Rectal smooth muscle tissue (tissue), 1 donor: ENCODE measurements around the gene KRIT1.

ENCODE experiments used
- H3K27ac ChIP-seq: one replicate; pipeline ENCODE4 v1.7.0; 2013; ENCODE audit warnings: low read depth, low read length, inconsistent platforms
- H3K27me3 ChIP-seq: one replicate; pipeline ENCODE4 v1.7.0; 2013; ENCODE audit warnings: low read length; ENCODE audit not compliant: control insufficient read depth, insufficient read depth
- H3K36me3 ChIP-seq: one replicate; pipeline ENCODE4 v1.7.0; 2013; ENCODE audit warnings: low read length; ENCODE audit not compliant: control insufficient read depth, insufficient read depth
- H3K4me1 ChIP-seq: one replicate; pipeline ENCODE4 v1.7.0; 2013; ENCODE audit warnings: low read length; ENCODE audit not compliant: control insufficient read depth, insufficient read depth
- H3K4me3 ChIP-seq: one replicate; pipeline ENCODE4 v1.7.0; 2013; ENCODE audit warnings: low read length
- H3K9ac ChIP-seq: one replicate; pipeline ENCODE4 v1.7.0; 2013; ENCODE audit warnings: low read length

The KRIT1 gene

DNA sequence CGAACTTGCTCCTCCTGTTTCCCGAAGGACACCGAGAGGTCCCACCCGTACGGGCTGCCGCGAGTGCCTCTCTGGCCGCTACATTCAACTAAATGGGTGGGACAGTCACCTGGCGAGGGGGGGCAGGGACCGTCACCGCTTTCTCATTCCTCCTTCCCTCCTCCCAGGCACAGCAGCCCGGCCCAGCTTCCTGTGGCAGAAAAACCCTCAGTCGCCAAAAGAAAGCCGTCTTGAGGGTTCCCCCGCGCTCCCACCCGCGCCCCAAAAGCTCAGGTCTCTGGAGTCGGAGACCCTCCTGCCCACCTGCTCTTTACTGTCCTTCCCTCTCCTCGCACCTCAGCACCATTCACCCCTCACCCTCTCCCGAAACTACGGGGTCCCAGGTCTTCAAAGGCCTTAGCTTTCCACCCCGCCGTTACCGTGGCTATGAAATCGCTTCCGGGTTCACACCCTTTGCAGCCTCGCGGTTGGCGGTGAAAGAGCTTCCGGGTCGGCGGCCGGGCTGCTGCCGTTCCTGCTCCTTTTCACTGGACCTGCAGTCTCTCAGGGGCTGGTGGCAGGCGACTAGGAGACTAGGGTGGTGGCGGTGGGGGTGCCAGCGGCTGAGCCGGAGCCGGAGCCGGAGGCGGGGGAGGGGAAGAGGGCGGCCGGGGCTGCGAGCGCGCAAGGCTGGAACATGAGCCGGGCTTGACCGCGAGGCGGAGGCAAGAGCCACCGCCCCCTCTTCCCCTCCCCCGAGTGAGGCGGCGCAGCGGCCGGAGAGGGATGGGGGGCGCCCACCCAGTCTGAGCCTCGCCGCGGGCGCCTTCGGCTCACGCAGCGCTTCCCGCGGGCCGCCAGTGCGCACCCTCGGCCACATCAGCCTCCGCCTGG lies at the start of gene KRIT1, which contains the start of gene ANKIB1:
Gene KRIT1, minus strand, starts transcription at position 428 of the 873 bp plus-strand sequence. CDS start 3,779 bp downstream, outside the sequence.
Gene ANKIB1, plus strand, starts transcription at position 488 of the 873 bp plus-strand sequence. CDS start 49,005 bp downstream, outside the sequence.
- no peaks in the 10 kb centered on the region for H3K27me3 ChIP-seq
- H3K27ac ChIP-seq = peak within 1 kb of the TSS; percentile 79
- H3K4me1 ChIP-seq = peaks cover 13% of the 10 kb centered on the region
- no peaks in the 10 kb centered on the region for H3K36me3 ChIP-seq
- peak within 1 kb of the TSS; percentile 63 for H3K9ac ChIP-seq
- peak within 1 kb of the TSS; percentile 71 for H3K4me3 ChIP-seq

DNA sequence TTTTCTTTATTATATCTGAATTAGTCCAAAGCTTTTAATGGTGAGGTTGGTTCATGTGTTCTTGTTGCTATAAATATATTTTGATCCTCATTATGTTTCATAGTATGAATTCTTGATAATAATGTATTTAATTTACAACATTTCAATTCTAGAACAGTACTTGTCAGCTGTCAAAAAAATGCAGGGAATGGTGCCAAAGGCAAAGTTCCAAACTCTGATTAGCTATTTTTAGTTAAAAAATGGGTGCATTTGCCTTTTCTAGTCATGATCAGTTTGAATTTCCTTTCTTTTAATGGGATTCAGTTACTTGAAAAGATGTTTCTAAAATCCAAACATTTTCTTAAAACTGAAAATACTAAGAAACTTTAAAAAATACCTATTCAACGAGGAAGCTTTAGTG lies 49.7 kb upstream of the KRIT1 start:
- no peaks in the 10 kb centered on the region for H3K27me3 ChIP-seq
- H3K27ac ChIP-seq = no peak overlapping the region
- H3K9ac ChIP-seq = no peak overlapping the region
- peaks cover 2% of the 10 kb centered on the region for H3K4me1 ChIP-seq
- no peak overlapping the region for H3K4me3 ChIP-seq
- no peaks in the 10 kb centered on the region for H3K36me3 ChIP-seq

DNA sequence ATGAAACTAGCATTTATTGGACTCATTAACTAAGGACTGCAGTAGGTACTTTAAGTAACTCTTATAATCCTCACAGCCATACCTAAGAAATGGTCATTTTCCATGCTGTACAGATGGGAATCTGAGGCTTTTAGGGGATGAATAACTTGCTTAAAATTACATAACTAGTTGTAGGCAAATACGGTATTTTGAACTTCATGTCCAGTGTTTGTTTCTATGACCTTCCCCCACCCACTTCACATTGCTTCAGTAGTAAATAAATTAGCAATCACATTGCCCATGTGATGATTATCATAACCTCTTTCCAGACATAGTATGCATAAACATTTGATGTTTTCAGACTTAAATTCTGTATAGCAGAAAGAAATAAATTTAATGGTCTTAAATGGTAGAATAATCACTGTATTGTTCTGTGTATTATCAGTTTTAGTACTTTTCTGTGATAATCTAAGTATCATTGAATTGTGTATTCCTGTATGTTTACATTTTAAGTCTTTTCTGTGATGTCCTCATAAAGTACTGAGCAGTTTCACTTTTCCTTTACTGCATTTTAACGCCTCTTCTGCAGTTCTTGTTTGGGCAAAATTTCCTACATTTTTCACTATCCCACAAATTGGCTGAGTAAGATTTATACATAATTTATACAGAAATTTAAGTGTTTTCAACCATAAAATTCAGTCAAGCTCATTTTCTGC lies 48.3 kb upstream of the KRIT1 start:
- Histone ChIP-seq H3K27ac (peak overlapping the region; percentile 22), H3K4me3 (peak overlapping the region; percentile 3), H3K4me1 (peaks cover 2% of the 10 kb centered on the region), H3K27me3 (no peaks in the 10 kb centered on the region), H3K36me3 (no peaks in the 10 kb centered on the region), H3K9ac (no peak overlapping the region)

DNA sequence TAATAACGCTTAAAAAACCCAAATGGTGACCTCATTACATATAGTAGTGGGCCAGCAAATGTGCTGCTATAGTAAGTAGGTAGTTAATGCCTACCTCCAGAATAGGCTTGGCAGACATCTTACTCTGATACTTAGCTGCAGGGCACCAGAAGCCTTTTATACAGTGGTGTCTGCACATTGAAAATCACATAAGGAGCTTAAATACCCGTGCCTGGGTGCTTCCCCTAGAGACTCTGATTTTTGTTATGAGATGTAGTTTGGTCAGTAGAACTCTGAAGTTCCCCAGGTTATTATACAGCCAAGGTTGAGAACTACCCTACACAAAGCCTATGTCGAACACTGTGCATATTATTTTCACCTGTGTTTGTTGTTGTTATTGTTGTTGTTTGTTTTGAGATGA lies 47.3 kb upstream of the KRIT1 start:
- H3K4me1 ChIP-seq = peaks cover 2% of the 10 kb centered on the region
- H3K27me3 ChIP-seq = no peaks in the 10 kb centered on the region
- no peak overlapping the region for H3K4me3 ChIP-seq
- H3K9ac ChIP-seq = no peak overlapping the region
- no peak overlapping the region for H3K27ac ChIP-seq
- H3K36me3 ChIP-seq = no peaks in the 10 kb centered on the region

DNA sequence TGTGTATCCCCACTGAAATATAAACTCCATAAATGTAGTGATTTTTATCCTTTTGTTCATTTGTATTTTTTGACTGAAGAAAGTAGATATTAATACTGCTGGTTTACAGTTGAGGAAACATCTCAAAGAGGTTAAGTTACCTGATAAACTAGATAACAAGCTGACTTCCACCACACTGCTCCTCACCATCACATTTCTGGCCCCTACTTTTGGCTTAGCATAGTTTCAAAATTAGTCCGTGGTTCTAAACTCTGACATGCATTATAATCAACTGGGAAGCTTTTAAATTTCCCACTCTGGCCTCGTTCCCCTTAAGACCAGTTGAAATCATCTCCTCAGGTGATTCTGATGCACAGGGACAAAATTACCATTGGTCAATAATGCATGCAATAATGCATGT lies 43.6 kb upstream of the KRIT1 start:
- no peak overlapping the region for H3K27ac ChIP-seq
- no peaks in the 10 kb centered on the region for H3K27me3 ChIP-seq
- no peak overlapping the region for H3K9ac ChIP-seq
- no peaks in the 10 kb centered on the region for H3K36me3 ChIP-seq
- H3K4me3 ChIP-seq = no peak overlapping the region
- no peaks in the 10 kb centered on the region for H3K4me1 ChIP-seq

DNA sequence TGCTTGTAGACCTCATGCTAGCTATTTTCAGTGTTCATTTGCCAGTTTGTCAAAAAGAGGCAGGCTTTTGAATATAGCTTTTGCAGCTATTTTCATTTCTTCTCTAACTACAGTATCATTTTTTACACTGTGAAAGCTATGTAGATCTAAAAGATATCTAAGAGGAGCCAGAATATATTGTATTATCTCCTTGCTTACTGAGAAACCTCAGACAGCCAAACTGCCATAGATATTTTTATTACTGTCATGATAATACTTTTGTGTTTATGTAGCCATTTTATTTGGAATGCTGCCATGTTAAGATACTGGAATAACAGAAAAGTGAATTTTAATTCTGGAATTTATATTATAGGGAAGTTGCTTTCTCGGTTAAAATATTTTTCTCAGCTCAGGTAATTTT lies 37.2 kb upstream of the KRIT1 start:
- Histone ChIP-seq H3K9ac (no peak overlapping the region), H3K27ac (no peak overlapping the region)

DNA sequence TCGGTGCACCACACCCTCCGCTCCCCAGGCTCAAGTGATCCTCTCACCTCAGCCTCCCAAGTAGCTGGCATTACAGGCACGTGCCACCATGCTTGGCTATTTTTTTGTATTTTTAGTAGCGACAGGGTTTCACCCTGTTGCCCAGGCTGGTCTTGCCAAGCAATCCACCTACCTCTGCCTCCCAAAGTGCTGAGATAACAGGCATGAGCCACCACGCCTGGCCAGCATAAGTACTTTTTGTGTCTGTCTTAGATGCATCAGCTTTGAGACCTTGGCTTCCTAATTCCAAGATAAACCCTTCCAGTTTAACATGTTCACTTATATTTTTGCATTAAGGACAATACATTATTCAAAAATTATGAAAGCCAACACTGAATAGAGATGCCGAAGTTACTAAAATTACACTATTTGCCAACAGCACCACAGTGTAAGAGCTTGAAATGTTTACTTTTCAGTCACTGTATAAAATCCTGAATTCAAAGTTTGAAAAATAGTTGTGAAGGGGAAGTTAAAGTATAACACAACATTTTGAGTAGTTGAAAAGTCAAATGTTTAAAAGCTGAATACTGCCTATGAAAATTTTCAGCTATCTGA lies 36.6 kb upstream of the KRIT1 start:
- Histone ChIP-seq H3K27ac (no peak overlapping the region), H3K9ac (no peak overlapping the region), H3K4me1 (no peaks in the 10 kb centered on the region), H3K36me3 (no peaks in the 10 kb centered on the region), H3K4me3 (no peak overlapping the region), H3K27me3 (no peaks in the 10 kb centered on the region)

More for the DNA sequence above, 37.2 kb upstream of the KRIT1 start:
- H3K36me3 ChIP-seq = no peaks in the 10 kb centered on the region
- H3K27me3 ChIP-seq = no peaks in the 10 kb centered on the region
- no peaks in the 10 kb centered on the region for H3K4me1 ChIP-seq
- H3K4me3 ChIP-seq = no peak overlapping the region

DNA sequence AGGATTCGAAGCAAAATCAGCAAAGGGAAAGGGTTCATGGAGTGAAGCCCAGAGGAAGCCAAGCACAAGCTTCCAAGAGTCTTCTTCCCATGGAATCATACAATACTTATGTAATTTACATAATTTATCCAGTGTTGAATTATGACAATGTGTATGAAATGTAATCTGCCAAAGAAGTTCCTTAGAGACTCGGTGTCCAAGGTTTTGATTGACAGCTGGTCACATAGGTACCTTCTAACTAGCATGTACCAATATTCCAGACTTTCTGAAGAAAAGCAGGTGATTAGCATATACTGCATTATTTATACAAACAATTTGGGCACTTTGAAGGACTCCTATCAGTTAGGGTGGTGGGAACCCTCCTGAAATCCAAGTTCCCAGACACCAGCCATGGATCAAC lies 35.3 kb upstream of the KRIT1 start:
- no peaks in the 10 kb centered on the region for H3K36me3 ChIP-seq
- no peak overlapping the region for H3K4me3 ChIP-seq
- no peak overlapping the region for H3K9ac ChIP-seq

DNA sequence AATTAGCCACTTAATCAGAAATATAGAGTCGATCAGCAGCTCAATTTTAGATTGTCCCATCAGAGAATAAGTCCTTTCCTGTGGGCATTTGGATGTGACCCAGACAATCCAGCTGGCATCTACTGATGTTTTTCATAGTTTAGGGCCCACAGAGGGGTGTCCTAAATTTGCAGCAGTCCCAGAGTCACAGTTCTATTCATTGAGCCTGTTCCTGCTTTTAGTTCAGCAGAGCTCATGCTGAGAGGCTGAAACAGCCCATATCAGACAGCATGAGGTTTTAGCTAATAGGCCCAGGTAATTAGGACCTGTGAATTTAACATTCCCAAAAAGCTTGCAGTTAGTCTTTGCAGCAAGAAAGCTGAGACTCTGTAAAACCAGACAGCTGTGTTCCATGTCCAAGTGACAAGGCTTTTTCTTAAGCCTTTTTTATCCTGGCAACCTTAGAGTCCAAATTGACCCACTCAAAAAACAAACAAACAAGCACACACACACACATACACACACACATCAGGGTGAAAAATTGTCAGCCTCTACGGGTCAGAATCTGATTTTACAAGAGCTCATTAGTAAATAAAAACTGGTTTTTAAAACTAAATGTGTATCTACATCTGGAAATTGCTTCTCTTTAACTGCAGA lies 33.8 kb upstream of the KRIT1 start:
- Histone ChIP-seq H3K27ac (no peak overlapping the region), H3K4me3 (no peak overlapping the region), H3K27me3 (no peaks in the 10 kb centered on the region), H3K9ac (no peak overlapping the region), H3K4me1 (no peaks in the 10 kb centered on the region), H3K36me3 (no peaks in the 10 kb centered on the region)

More for the DNA sequence above, 35.3 kb upstream of the KRIT1 start:
- no peak overlapping the region for H3K27ac ChIP-seq
- no peaks in the 10 kb centered on the region for H3K4me1 ChIP-seq
- H3K27me3 ChIP-seq = no peaks in the 10 kb centered on the region

DNA sequence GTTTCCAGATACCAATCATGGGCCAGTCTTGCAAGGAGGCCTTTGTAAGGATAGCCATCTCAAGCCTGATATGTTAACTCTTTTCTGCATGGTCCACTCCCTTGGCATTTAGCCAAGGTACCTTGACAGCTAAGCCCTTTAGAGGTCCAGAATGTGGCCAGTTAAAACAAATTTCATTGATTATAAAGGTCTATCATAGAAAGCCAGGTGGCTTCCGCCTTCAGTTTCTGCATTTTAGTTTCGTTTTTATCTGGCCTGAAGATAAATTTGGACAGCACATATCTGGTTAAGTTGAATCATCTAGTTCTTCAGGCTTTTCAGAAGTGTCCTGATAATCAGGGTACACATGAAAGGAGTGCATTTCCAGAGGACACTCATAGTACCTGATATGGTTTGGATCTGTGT lies 30.7 kb upstream of the KRIT1 start:
- Histone ChIP-seq H3K4me3 (no peak overlapping the region), H3K27me3 (no peaks in the 10 kb centered on the region), H3K36me3 (no peaks in the 10 kb centered on the region), H3K9ac (no peak overlapping the region), H3K27ac (no peak overlapping the region), H3K4me1 (no peaks in the 10 kb centered on the region)

DNA sequence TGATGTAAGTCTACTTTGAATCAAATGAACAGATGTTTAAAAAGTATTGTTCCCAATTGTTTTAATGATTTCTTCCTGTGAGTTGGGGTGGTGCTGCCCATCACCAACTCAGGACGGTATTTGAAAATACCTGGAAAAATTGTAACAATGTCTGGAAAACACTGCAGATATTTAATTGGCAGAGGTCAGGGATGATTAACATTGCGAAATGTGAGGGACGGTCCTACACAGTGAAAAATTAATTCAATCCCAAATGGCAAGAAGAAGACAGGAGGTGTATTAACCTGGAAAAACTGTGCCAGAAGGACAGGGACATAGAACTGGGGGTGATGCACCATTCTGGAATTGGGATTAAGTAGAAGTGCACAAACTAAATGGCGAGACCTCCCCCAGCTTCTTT lies 29.6 kb upstream of the KRIT1 start:
- H3K27ac ChIP-seq = no peak overlapping the region
- no peaks in the 10 kb centered on the region for H3K4me1 ChIP-seq
- H3K27me3 ChIP-seq = no peaks in the 10 kb centered on the region
- H3K36me3 ChIP-seq = no peaks in the 10 kb centered on the region
- no peak overlapping the region for H3K4me3 ChIP-seq
- no peak overlapping the region for H3K9ac ChIP-seq

DNA sequence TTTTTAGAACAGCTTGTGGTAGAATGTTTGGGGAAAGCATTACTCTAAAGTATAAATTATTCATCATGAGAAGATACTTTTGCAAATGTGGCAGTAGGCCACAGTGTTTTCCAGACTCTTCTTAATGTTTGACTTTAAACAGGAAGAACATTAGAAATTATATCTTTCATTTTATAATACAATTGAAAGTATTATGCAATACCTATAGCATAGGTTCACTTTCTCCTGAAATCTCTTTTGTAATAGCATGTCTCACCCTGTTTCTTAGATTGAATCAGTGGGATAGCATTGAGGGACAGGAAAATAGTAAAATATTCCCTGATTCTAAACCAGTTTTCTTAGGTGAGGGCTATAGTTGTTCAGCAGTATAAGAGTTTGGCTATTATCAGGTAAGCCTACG lies 23.2 kb upstream of the KRIT1 start:
- Histone ChIP-seq H3K36me3 (no peaks in the 10 kb centered on the region), H3K4me3 (no peak overlapping the region), H3K27ac (no peak overlapping the region), H3K4me1 (no peaks in the 10 kb centered on the region), H3K27me3 (no peaks in the 10 kb centered on the region), H3K9ac (no peak overlapping the region)
